ENCODE results near the gene SWAP70. TPM values are rescaled to one million over a fixed set of nuclear protein-coding genes. Genes with fewer than 3 reads are reported as not detected.

The SWAP70 gene
- total and polyA plus RNA-seq, 9 of the 15 experiments (the other 6 are each of a cell fraction or from before 2014, with no cell fraction given): 1.7 to 4.9 (median 3.9) TPM

DNA sequence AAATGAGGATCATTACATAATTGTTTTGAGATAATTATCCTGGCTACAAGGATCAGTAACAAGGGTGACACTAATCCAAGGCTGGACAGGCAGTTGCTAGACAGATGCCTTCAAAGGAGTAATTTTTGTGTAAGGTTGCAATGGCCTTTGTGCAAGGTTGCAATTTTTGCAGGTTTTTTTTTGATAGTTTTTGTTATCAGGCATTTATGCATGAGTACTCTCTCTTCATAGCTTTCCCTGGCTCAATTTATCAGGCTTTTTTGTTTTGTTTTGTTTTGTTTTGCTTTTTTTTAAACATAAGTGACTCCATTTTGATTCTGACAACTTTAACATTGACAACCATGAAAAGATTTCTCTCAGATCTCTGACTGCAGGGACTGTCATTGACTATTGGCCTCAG lies 110.2 kb downstream of the SWAP70 start:
- in situ Hi-C loops (cut with MboI) (no loop called here), intact Hi-C loops (cut with micrococcal nuclease) (no loop called here)
- Histone ChIP-seq H3K4me1 (replicated peaks in 1 of 2; ENCODE audit: control insufficient read depth in 2 of 2, insufficient read depth in 2 of 2, low read length in 2 of 2) (no peaks in the 10 kb centered on the region), H2AFZ (ENCODE audit: low read depth, low read length) (no peak overlapping the region), H3K27ac (ENCODE audit: extremely low read depth, low read depth, low read length) (no peak overlapping the region), H3K4me3 (no peak overlapping the region), H3K9me1 (ENCODE audit: control insufficient read depth, insufficient read depth, low read length) (no peaks in the 10 kb centered on the region), H3K79me2 (ENCODE audit: control insufficient read depth, insufficient read depth, low read length) (no peaks in the 10 kb centered on the region), H3K27me3 (ENCODE audit: control insufficient read depth in 2 of 2, insufficient read depth in 2 of 2, low read length in 2 of 2) (peaks cover 0 to 6% of the 10 kb centered on the region in 2 experiments; a peak in 2 of 5 replicates), H3K9ac (ENCODE audit: insufficient read depth in 1 of 2, low read depth in 2 of 2, low read length in 2 of 2) (no peak overlapping the region), H4K20me1 (replicated peaks; ENCODE audit: control insufficient read depth, insufficient read depth, low read length) (no peaks in the 10 kb centered on the region; the same call in 1 of the 2 replicates), H3K9me3 (replicated peaks; ENCODE audit: control insufficient read depth, insufficient read depth, low read depth, low read length) (no peaks in the 10 kb centered on the region), H3K36me3 (ENCODE audit: control insufficient read depth, insufficient read depth, low read length) (no peaks in the 10 kb centered on the region), H3K4me2 (ENCODE audit: insufficient read depth, low read length) (no peak overlapping the region)
- ChIA-PET CTCF (ENCODE audit: low intra/inter-chr PET ratio) (no interaction called here), POLR2A (interaction anchor here (1.3 kb wide), 1 partner anchor 10 kb away, joined by 3 read pairs; no protein-coding TSS in a partner anchor)
- no peak for DNase-seq (ENCODE audit: extremely low read depth in 1 of 4, low spot score in 3 of 4)
- no peak for ATAC-seq
- no peak for FAIRE-seq
- BruUV-seq (replicated peaks): no TSS peak
- TF ChIP-seq DDX20 (tag; IDR thresholded peaks at IDR 0.05; ENCODE audit: low read depth) (0 out of 2 replicates have a peak, but pooled peaks have one; percentile 26), SETDB1 (IDR thresholded peaks at IDR 0.05; ENCODE audit: low read length) (no peak), PTTG1 (tag; IDR thresholded peaks at IDR 0.05; ENCODE audit: low read depth) (peak; percentile 52; the same call in 1 of the 2 replicates), FOXP4 (CRISPR knock-in tag; IDR thresholded peaks at IDR 0.05; ENCODE audit: borderline replicate concordance) (no peak), C11orf30 (IDR thresholded peaks at IDR 0.05; ENCODE audit: low read depth) (peak; percentile 56; the same call in 1 of the 2 replicates), TEAD2 (tag; IDR thresholded peaks at IDR 0.05) (no peak), XRCC4 (IDR thresholded peaks at IDR 0.05; ENCODE audit: extremely low read depth, insufficient read depth, insufficient read length) (no peak), ATF1 (CRISPR knock-in tag; IDR thresholded peaks at IDR 0.05) (no peak), ATF1 (tag; IDR thresholded peaks at IDR 0.05) (no peak), KDM2B (CRISPR knock-in tag; IDR thresholded peaks at IDR 0.05) (no peak), GTF2A2 (tag; IDR thresholded peaks at IDR 0.05) (no peak), ZNF316 (IDR thresholded peaks at IDR 0.05) (peak; percentile 70), MAFG (tag; conservative IDR thresholded peaks at IDR 0.05) (0 out of 2 replicates have a peak, but pooled peaks have one; percentile 16), CBX3 (IDR thresholded peaks at IDR 0.05; ENCODE audit: borderline replicate concordance in 1 of 2, low read length in 2 of 2) (no peak)
- TF ChIP-seq, protein P1, sequence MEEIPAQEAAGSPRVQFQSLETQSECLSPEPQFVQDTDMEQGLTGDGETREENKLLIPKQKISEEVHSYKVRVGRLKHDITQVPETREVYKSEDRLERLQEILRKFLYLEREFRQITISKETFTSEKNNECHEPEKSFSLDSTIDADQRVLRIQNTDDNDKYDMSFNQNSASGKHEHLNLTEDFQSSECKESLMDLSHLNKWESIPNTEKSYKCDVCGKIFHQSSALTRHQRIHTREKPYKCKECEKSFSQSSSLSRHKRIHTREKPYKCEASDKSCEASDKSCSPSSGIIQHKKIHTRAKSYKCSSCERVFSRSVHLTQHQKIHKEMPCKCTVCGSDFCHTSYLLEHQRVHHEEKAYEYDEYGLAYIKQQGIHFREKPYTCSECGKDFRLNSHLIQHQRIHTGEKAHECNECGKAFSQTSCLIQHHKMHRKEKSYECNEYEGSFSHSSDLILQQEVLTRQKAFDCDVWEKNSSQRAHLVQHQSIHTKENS (CRISPR knock-in tag; IDR thresholded peaks at IDR 0.05): no peak
- TF ChIP-seq, protein P2, sequence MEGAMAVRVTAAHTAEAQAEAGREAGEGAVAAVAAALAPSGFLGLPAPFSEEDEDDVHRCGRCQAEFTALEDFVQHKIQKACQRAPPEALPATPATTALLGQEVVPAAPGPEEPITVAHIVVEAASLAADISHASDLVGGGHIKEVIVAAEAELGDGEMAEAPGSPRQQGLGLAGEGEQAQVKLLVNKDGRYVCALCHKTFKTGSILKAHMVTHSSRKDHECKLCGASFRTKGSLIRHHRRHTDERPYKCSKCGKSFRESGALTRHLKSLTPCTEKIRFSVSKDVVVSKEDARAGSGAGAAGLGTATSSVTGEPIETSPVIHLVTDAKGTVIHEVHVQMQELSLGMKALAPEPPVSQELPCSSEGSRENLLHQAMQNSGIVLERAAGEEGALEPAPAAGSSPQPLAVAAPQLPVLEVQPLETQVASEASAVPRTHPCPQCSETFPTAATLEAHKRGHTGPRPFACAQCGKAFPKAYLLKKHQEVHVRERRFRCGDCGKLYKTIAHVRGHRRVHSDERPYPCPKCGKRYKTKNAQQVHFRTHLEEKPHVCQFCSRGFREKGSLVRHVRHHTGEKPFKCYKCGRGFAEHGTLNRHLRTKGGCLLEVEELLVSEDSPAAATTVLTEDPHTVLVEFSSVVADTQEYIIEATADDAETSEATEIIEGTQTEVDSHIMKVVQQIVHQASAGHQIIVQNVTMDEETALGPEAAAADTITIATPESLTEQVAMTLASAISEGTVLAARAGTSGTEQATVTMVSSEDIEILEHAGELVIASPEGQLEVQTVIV (CRISPR knock-in tag; IDR thresholded peaks at IDR 0.05; ENCODE audit: borderline replicate concordance): no peak

Measured in K562 (cell line).